Spleen (tissue), 7 donors: ENCODE data around the gene MYRF.

Experiments used
- POLR2A ChIP-seq, 3 donors: fragments of 450-650 bp; IDR thresholded peaks; one replicate each; pipeline ENCODE4 v1.5.1; 2017; ENCODE audit warnings: antibody characterized with exemption in 3 of 3, mild to moderate bottlenecking in 1 of 3
- POLR2AphosphoS5 ChIP-seq, 3 donors: sonication (generic); formaldehyde crosslinking; IDR thresholded peaks; one replicate each; pipeline ENCODE4 v1.5.1; 2017; ENCODE audit warnings: antibody characterized with exemption in 3 of 3
- TF ChIP-seq, protein P1 (sequence below), 11 experiments: fragments of 200-600 bp in 7 of 11; fragments of 450-650 bp in 4 of 11; sonication (generic) in 4 of 11; IDR thresholded peaks in 8 of 11; conservative IDR thresholded peaks in 3 of 11; 1 replicate in 7 of 11; 2 replicates in 4 of 11; pipeline versions ENCODE4 v1.4.0 to v1.8.0; 2016 to 2021; ENCODE audit warnings: antibody characterized with exemption in 11 of 11, inconsistent platforms in 4 of 11, mild to moderate bottlenecking in 1 of 11
- donor health status: DM: no; HTN: no; CAD: no; lungs with moderate emphysema.
- donor health status: DM: no; HTN: no; CAD: no.
- donor health status: DM: no; HTN: no; CAD: no.

DNA sequence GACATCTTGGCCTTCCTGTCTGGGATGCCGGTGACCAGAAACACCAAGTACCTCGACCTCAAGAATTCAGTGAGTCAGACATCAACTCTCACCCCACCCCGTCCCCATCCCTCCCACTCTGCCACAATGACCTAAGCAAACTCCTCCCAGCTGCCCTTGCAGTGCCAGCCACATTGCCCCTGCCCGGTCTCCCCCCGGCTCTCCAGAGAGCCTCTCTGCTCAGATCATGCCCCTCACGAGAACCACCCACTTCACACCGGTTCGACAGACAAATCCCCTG, 23.6 kb upstream of the MYRF start:
- TF ChIP-seq, protein P1, sequence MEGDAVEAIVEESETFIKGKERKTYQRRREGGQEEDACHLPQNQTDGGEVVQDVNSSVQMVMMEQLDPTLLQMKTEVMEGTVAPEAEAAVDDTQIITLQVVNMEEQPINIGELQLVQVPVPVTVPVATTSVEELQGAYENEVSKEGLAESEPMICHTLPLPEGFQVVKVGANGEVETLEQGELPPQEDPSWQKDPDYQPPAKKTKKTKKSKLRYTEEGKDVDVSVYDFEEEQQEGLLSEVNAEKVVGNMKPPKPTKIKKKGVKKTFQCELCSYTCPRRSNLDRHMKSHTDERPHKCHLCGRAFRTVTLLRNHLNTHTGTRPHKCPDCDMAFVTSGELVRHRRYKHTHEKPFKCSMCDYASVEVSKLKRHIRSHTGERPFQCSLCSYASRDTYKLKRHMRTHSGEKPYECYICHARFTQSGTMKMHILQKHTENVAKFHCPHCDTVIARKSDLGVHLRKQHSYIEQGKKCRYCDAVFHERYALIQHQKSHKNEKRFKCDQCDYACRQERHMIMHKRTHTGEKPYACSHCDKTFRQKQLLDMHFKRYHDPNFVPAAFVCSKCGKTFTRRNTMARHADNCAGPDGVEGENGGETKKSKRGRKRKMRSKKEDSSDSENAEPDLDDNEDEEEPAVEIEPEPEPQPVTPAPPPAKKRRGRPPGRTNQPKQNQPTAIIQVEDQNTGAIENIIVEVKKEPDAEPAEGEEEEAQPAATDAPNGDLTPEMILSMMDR (IDR thresholded peaks at IDR 0.05 in 8 of 11, conservative IDR thresholded peaks at IDR 0.05 in 3 of 11): no peak
- no peak for TF ChIP-seq POLR2A (IDR thresholded peaks at IDR 0.05)
- TF ChIP-seq POLR2AphosphoS5 (IDR thresholded peaks at IDR 0.05): no peak
